Activated CD8-positive, alpha-beta memory T cell treated with anti-CD3 and anti-CD28 coated beads, Interleukin-2, amount 10 ng/mL, durations not matched to agents 7 days and 5 days (primary cell): Measurements from ENCODE around the gene CTAG2. TPM values are rescaled to one million over a fixed set of nuclear protein-coding genes. Genes with fewer than 3 reads are reported as not detected.

Source experiments
- total RNA-seq, 2 experiments: library from RNA; stranded (reverse); gene quantifications; one replicate each; pipeline ENCODE4 v1.2.3, GENCODE V29; 2021

Gene CTAG2
- total RNA-seq, 2 experiments from 2014 or later = 30.3 to 31.6 TPM

Other genes starting within 250 kb of the CTAG2 start
- 10 to 100 TPM; 18.4 to 19.6 TPM for gene DNASE1L1, start 244.3 kb downstream of the CTAG2 start, total RNA-seq
- gene TAFAZZIN, start 242.0 kb downstream of the CTAG2 start, total RNA-seq = 10 to 100 TPM; 77.1 to 90.2 TPM
- gene ATP6AP1, start 224.9 kb downstream of the CTAG2 start, total RNA-seq = 10 to 100 TPM; 42.0 to 48.4 TPM
- gene GDI1, start 216.4 kb downstream of the CTAG2 start, total RNA-seq = 100 to 1,000 TPM in 1 of 2 experiments, 10 to 100 TPM in 1; 99.0 to 117 TPM
- gene FAM50A, start 209.4 kb downstream of the CTAG2 start, total RNA-seq = 10 to 100 TPM; 66.2 to 70.5 TPM
- 10 to 100 TPM; 42.3 to 48.5 TPM for gene PLXNA3, start 195.3 kb downstream of the CTAG2 start, total RNA-seq
- 10 to 100 TPM; 38.8 to 39.0 TPM for gene LAGE3, start 174.3 kb downstream of the CTAG2 start, total RNA-seq
- gene UBL4A, start 167.0 kb downstream of the CTAG2 start, total RNA-seq = 10 to 100 TPM; 48.1 to 53.2 TPM
- gene SLC10A3, start 162.9 kb downstream of the CTAG2 start, total RNA-seq = 10 to 100 TPM; 24.3 to 24.9 TPM
- gene FAM3A, start 137.3 kb downstream of the CTAG2 start, total RNA-seq = 10 to 100 TPM; 21.5 to 31.7 TPM
- 100 to 1,000 TPM; 116 to 117 TPM for gene G6PD, start 106.7 kb downstream of the CTAG2 start, total RNA-seq
- 10 to 100 TPM; 53.0 to 58.1 TPM for gene IKBKG, start 106.0 kb downstream of the CTAG2 start, total RNA-seq
- gene CTAG1A, start 68.4 kb downstream of the CTAG2 start, total RNA-seq = not detected
- gene CTAG1B, start 34.3 kb downstream of the CTAG2 start, total RNA-seq = not detected
- 10 to 100 TPM; 20.0 to 26.6 TPM for gene GAB3, start 97.5 kb upstream of the CTAG2 start, total RNA-seq
- gene DKC1, start 109.3 kb upstream of the CTAG2 start, total RNA-seq = 100 to 1,000 TPM in 1 of 2 experiments, 10 to 100 TPM in 1; 81.0 to 116 TPM
- gene MPP1, start 151.9 kb upstream of the CTAG2 start, total RNA-seq = 10 to 100 TPM; 29.0 to 37.4 TPM
- under 1 TPM in 1 of 2 experiments, not detected in 1; 0.26 TPM for gene SMIM9, start 181.1 kb upstream of the CTAG2 start, total RNA-seq
- 10 to 100 TPM; 49.0 to 56.9 TPM for gene F8A1, start 232.8 kb upstream of the CTAG2 start, total RNA-seq